Measurements from ENCODE around the gene SH2D4B.

SH2D4B gene

DNA sequence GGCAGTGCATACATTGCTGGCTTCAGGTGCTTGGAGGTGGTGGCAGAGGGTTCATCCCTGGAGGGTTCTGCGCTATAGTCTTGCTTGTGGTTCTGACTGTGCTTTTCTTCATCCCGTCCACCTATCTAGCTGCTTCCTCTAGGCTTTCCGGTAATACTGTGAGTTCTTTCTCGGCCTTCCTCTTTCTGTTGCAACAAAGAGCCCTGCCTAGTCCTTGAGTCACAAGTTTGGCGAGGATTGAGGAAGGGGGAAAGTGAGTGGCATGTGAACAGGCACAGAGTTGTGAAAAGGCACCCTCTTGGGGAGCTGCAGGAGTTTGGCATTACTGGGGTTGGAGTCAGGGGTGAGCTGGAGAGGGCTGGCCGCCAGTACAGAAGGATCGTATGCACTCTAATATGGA, 123.0 kb downstream of the SH2D4B start:
- no peak for TF ChIP-seq EZH2 (IDR thresholded peaks at IDR 0.05; ENCODE audit: borderline replicate concordance, low read length)
- no peak for TF ChIP-seq CTCF (IDR thresholded peaks at IDR 0.05; ENCODE audit: low read length)
- Histone ChIP-seq H3K9me3 (ENCODE audit: low read length) (peaks cover 5% of the 10 kb centered on the region; the same call in 1 of the 2 replicates), H2AFZ (ENCODE audit: low read length) (no peak overlapping the region)

GRCh38 chr10:80661526-80661925, 123.8 kb downstream of the SH2D4B start:
- H3K79me2 ChIP-seq (ENCODE audit: insufficient read depth, low read length), result no peaks in the 10 kb centered on the region
- no peak for TF ChIP-seq EZH2 (IDR thresholded peaks at IDR 0.05; ENCODE audit: borderline replicate concordance, low read length)
- no peak for TF ChIP-seq CTCF (IDR thresholded peaks at IDR 0.05; ENCODE audit: low read length)
- H3K27ac ChIP-seq (ENCODE audit: low read depth, low read length, poor library complexity, severe bottlenecking), result no peak overlapping the region
- H3K4me3 ChIP-seq (ENCODE audit: low read depth, low read length, poor library complexity, severe bottlenecking), result no peak overlapping the region
- no peaks in the 10 kb centered on the region for H3F3A ChIP-seq (ENCODE audit: insufficient read depth, low read length)
- no peaks in the 10 kb centered on the region for H3K9me3 ChIP-seq (ENCODE audit: low read length)
- no peak overlapping the region for H3K4me2 ChIP-seq (ENCODE audit: low read length)
- no peaks in the 10 kb centered on the region for H3K36me3 ChIP-seq (ENCODE audit: insufficient read depth, low read length)
- H3K4me1 ChIP-seq (ENCODE audit: insufficient read depth, low read length, severe bottlenecking), result no peaks in the 10 kb centered on the region
- no peak overlapping the region for H2AFZ ChIP-seq (ENCODE audit: low read length)
- H4K20me1 ChIP-seq (ENCODE audit: insufficient read depth, low read length), result no peaks in the 10 kb centered on the region
- H3K27me3 ChIP-seq (ENCODE audit: insufficient read depth, low read length), result no peaks in the 10 kb centered on the region
- no peak overlapping the region for H3K9ac ChIP-seq (ENCODE audit: low read length)
- no peaks in the 10 kb centered on the region for H3K9me2 ChIP-seq (ENCODE audit: low read depth, low read length)

More for the DNA sequence above, 123.0 kb downstream of the SH2D4B start:
- Histone ChIP-seq H3K4me1 (ENCODE audit: insufficient read depth, low read length, severe bottlenecking) (no peaks in the 10 kb centered on the region), H3F3A (ENCODE audit: insufficient read depth, low read length) (no peaks in the 10 kb centered on the region), H4K20me1 (ENCODE audit: insufficient read depth, low read length) (no peaks in the 10 kb centered on the region), H3K27me3 (ENCODE audit: insufficient read depth, low read length) (no peaks in the 10 kb centered on the region), H3K27ac (ENCODE audit: low read depth, low read length, poor library complexity, severe bottlenecking) (no peak overlapping the region), H3K9ac (ENCODE audit: low read length) (no peak overlapping the region), H3K4me2 (ENCODE audit: low read length) (no peak overlapping the region), H3K4me3 (ENCODE audit: low read depth, low read length, poor library complexity, severe bottlenecking) (no peak overlapping the region), H3K79me2 (ENCODE audit: insufficient read depth, low read length) (no peaks in the 10 kb centered on the region), H3K36me3 (ENCODE audit: insufficient read depth, low read length) (no peaks in the 10 kb centered on the region), H3K9me2 (ENCODE audit: low read depth, low read length) (no peaks in the 10 kb centered on the region)

GRCh38 chr10:80662429-80663261, 124.9 kb downstream of the SH2D4B start:
- Histone ChIP-seq H3K27ac (ENCODE audit: low read depth, low read length, poor library complexity, severe bottlenecking) (no peak overlapping the region), H2AFZ (ENCODE audit: low read length) (no peak overlapping the region), H3F3A (ENCODE audit: insufficient read depth, low read length) (no peaks in the 10 kb centered on the region), H3K36me3 (ENCODE audit: insufficient read depth, low read length) (no peaks in the 10 kb centered on the region), H3K27me3 (ENCODE audit: insufficient read depth, low read length) (no peaks in the 10 kb centered on the region), H4K20me1 (ENCODE audit: insufficient read depth, low read length) (no peaks in the 10 kb centered on the region), H3K4me1 (ENCODE audit: insufficient read depth, low read length, severe bottlenecking) (no peaks in the 10 kb centered on the region), H3K4me3 (ENCODE audit: low read depth, low read length, poor library complexity, severe bottlenecking) (no peak overlapping the region), H3K4me2 (ENCODE audit: low read length) (no peak overlapping the region), H3K9me3 (ENCODE audit: low read length) (no peaks in the 10 kb centered on the region), H3K9ac (ENCODE audit: low read length) (no peak overlapping the region), H3K79me2 (ENCODE audit: insufficient read depth, low read length) (no peaks in the 10 kb centered on the region), H3K9me2 (ENCODE audit: low read depth, low read length) (no peaks in the 10 kb centered on the region)
- peak; percentile 83 for TF ChIP-seq CTCF (IDR thresholded peaks at IDR 0.05; ENCODE audit: low read length)
- no peak for TF ChIP-seq EZH2 (IDR thresholded peaks at IDR 0.05; ENCODE audit: borderline replicate concordance, low read length)

Measured in OCI-LY1 (cell line).